Body of pancreas (tissue), 4 donors: ENCODE results near the gene AREG.

ENCODE experiments used
- CTCF ChIP-seq, 7 experiments: fragments of 450-650 bp in 4 of 7; fragments of 200-600 bp in 3 of 7; sonication (generic) in 3 of 7; IDR thresholded peaks; one replicate each; pipeline ENCODE4 v1.5.1; 2016 to 2019; ENCODE audit warnings: antibody characterized with exemption in 7 of 7
- POLR2A ChIP-seq, 3 donors: fragments of 450-650 bp; IDR thresholded peaks; one replicate each; pipeline ENCODE4 v1.6.1; 2016; ENCODE audit warnings: antibody characterized with exemption in 3 of 3, mild to moderate bottlenecking in 2 of 3

GRCh38 chr4:74466242-74466641 is 21.3 kb downstream of the AREG start:
- no peak for TF ChIP-seq CTCF (IDR thresholded peaks at IDR 0.05)
- TF ChIP-seq POLR2A (IDR thresholded peaks at IDR 0.05): no peak
